ENCODE results near the gene HLA-DPB1.
"Not testable (repeated sequence)": the region's sequence is repeated elsewhere in the genome, so short reads cannot be mapped to it uniquely, and the experiment has no call there.

Gene HLA-DPB1

DNA sequence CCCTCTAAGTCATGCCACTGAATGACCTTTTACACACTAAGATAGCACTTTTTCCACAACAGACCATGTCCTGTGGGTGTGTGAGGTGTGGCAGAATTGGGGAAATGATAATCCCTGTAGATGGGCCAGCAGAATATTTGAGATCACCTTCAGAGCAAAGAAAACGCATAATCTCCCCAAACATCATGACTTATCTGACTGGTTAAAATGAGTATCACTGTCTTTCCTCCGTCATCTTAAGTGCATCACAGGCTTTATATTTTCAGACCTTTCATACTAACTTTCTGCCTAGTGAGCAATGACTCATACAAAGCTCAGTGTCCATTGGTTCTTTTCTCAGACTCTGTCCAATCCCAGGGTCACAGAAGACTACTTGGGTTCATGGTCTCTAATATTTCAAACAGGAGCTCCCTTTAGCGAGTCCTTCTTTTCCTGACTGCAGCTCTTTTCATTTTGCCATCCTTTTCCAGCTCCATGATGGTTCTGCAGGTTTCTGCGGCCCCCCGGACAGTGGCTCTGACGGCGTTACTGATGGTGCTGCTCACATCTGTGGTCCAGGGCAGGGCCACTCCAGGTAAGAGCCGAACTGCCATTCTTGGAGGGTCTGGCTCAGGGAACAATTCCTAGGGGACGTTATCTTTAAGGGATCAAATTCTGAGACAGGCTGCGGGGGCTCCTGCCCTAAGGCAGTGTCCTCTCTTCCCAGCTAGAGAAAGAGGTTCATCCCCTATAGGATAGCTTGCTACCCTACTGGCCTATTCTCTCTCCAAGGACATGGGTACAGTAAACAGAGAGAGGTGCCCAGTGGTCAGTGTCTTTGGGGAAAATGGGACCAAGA lies at the start of gene HLA-DPB1:
HLA-DPB1 (plus strand) TSS at position 423 of the 838 bp plus-strand sequence; CDS start at position 475, 52 bp downstream.
- DNase-seq: peak; percentile 30

DNA sequence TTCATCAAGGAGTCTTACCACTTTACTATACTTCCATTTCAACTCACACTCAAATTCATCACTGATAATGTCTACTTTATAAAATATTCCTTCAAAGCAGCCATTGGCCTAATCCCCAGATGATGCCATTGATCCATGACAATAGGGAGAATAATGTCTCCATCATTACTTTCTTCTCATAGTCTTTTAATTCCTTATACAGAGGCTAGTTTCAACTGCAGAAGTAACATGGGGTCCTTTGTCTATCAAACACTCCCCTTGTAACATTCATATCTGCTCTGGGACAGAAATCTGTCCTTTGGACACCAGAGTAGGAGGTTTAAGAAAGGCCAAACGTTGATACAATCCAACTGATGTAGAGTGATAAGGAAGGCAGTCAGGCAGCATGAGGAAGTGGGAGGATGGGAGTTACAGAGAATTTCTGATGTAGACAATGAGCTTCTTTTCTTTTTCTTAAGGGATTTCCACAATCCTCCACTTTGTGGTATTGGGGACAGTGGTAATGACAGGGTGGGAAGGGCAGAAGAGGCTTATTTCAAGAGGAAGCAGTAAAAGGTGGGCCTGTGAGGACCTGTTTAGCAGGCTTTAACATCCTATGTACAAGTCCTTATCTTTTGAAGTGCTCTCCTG lies 47.5 kb upstream of the HLA-DPB1 start:
- DNase-seq: peak; percentile 5

- peak; percentile 43 for DNase-seq
Observed at GRCh38 chr6:33029328-33030184, 46.2 kb upstream of the HLA-DPB1 start.

- DNase-seq: no peak
Observed at GRCh38 chr6:33030245-33030644, 45.5 kb upstream of the HLA-DPB1 start.

- DNase-seq: no peak
Observed at GRCh38 chr6:33034554-33034953, 41.2 kb upstream of the HLA-DPB1 start.

- DNase-seq: no peak
Observed at GRCh38 chr6:33036535-33036934, 39.3 kb upstream of the HLA-DPB1 start.

DNA sequence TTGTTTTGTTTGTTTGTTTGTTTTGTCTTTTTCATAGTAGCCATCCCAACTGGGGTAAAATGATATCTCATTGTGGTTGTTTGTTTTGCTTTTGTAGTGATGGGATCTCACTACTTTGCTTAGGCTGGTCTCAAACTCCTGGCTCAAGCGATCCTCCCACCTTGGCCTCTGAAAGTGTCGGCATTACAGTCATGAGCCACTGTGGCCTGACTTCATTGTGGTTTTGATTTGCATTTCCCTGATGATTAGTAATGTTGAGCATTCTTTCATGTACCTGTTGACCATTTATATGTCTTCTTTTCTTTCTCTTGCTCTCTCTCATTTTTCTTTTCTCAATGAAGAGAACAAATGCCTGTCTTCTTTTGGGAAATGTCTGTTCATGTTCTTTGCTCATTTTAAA lies 35.6 kb upstream of the HLA-DPB1 start:
- no peak for DNase-seq

GRCh38 chr6:33049323-33050013 lies 26.3 kb upstream of the HLA-DPB1 start:
- no peak for DNase-seq

GRCh38 chr6:33050014-33050810 lies 25.6 kb upstream of the HLA-DPB1 start:
- peak; percentile 65 for DNase-seq

- DNase-seq: no peak
Observed at GRCh38 chr6:33052627-33053026, 23.2 kb upstream of the HLA-DPB1 start.

DNA sequence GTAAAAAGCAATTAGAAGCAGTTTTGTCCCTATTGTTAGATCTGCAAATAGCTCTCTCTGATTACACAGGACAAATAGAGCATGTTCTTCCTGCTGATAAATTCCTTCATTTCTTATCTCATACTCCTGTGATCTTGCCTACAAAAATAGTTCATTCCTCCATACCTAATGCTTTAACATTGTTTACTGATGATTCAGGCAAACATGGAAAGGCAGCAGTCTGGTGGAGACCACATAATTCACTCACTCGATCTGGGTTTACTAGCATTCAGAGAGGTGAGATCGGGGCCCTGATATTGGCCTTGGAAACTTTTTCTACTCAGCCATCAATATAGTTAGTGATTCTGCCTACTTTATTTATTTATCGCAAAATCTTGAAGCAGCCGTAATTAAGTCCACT lies 22.6 kb upstream of the HLA-DPB1 start:
- no peak for DNase-seq

DNA sequence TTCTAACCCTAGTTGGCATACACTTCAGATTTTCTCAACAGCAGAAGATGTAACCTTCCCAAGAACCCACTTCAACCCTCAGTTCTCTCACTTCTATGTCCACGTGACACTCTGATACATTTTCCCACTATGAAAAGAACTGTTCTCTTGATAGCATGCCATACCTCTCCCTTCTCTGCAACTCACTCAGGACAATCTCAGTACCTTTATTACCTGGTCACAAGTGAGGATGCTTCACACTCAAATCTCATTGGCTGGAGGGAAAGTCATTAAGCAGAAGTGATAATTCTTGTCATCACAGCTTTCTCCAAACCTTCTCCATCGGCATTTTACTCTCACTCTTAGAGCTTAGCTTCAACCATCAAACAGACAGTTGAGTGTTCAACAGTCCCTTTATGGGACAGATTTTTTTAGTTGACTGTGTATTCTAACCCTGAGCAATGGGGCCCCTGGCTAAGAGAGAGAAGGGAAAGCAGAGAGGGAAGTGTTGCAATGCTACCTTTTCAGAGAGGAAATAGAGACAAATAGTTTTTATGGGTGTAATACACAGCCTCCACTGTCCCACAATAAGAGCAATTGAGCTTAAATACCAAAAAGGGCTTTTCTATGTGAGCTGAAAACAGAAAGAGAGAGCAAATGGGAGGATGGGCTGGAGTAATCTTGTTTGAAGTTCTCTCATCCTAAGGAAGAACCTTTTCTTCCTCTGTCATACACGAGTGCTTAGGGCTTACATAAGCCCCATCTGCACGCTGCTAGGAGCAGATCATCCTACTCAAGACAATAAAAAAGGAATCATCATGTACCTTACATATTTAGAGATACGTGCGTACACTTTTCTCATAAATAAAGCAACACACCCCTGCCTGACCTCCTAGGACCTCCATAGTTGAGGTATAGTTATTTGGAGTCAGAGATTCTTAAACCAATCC lies 18.3 kb upstream of the HLA-DPB1 start:
- peak; percentile 34 for DNase-seq

GRCh38 chr6:33061987-33062386 lies 13.8 kb upstream of the HLA-DPB1 start:
- DNase-seq: peak; percentile 98

GRCh38 chr6:33063435-33063834 lies 12.4 kb upstream of the HLA-DPB1 start:
- DNase-seq: not testable (repeated sequence)

DNA sequence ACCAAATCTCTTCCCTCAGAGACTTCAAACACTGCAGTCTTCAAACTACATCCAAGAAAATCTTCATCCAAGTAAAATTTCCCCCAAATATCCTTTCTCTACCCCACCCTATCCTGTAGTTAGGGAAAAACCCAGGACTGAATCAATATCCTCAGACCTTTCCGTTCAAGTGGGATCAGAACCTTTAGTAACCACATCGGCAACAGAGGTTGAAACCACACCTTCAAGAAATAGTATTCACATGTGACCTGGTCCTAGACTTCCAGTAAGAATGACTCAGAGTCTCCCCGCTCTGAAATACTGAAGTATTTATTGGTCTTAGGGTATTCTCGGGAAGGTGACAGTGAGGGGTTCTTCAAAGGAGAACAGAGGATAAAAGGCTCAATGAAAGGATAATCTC lies 11.1 kb upstream of the HLA-DPB1 start:
- no peak for DNase-seq

DNA sequence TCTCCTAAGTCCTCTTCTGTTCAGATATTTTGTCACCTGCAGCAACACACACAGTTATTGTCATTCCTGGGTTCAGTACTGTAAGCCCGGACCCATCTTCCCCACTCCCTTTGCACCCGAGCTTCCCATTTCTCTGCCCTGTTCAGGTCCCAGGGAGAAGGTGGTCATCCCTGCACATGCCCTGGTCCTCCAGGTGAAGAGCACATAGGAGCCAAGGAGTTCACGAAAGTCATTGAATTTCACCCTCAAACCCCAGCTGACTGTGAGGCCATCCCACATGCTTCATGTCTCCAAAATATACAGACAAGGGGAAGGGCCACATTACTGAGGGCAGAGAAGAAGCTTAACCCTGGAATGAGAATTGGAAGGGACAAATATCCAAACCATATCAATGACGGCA lies 10.5 kb upstream of the HLA-DPB1 start:
- DNase-seq: no peak

- DNase-seq: no peak
Observed at GRCh38 chr6:33066917-33067521, 8.8 kb upstream of the HLA-DPB1 start.

GRCh38 chr6:33069021-33069738 lies 6.6 kb upstream of the HLA-DPB1 start:
- no peak for DNase-seq

DNA sequence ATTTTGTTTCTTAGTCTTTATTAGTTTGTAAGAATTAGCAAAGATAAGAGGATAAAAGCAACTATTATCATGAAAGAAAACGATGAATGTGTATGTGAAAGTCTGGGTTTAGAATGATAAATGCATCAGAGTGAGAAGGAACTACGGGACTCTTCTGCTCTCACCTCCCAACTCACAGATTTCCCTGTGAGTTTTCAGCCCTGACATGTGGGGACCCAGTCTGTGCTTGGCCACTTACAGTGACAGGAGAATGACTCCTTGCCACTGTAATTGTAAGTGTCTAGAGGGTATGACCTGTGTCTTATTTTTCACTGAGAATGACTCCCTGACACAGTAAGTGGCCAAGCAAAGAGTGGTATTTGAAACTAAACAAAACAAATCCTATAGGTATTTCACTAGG lies 4.9 kb upstream of the HLA-DPB1 start:
- no peak for DNase-seq

DNA sequence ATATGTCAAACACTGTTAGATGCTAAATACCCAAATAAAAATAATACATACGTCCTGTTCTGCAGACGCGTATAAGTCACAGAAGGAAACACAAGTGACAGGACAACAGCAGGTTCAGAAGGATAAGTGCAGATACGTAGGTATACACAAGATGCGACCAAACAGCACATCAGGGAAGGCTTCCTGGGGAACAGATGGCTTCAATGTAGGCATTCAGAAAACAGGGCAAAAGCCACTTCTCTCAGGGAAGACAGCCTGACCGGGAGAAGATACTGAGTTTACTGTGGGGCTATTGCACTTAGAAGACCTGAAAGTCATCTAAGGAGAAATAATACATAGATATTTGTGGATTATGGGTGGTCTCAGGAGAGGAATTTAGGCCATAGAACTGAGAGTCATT lies 4.2 kb upstream of the HLA-DPB1 start:
- DNase-seq: no peak
